Peyer's patch (tissue), 4 donors: ENCODE results near the gene PPP1R12B.
"Not testable (repeated sequence)": the region's sequence is repeated elsewhere in the genome, so short reads cannot be mapped to it uniquely, and the experiment has no call there.

Experiments
- CTCF ChIP-seq, 6 experiments: fragments of 450-650 bp in 4 of 6; fragments of 200-600 bp in 2 of 6; sonication (generic) in 1 of 6; IDR thresholded peaks; one replicate each; pipeline ENCODE4 v1.5.1; 2017 to 2019; ENCODE audit warnings: antibody characterized with exemption in 6 of 6, mild to moderate bottlenecking in 3 of 6, moderate library complexity in 1 of 6
- POLR2A ChIP-seq, 2 donors: fragments of 450-650 bp; IDR thresholded peaks; one replicate each; pipeline ENCODE4 v1.5.1; 2017; ENCODE audit warnings: antibody characterized with exemption in 2 of 2, mild to moderate bottlenecking in 2 of 2, moderate library complexity in 2 of 2

GRCh38 chr1:202398439-202398838, 49.9 kb downstream of the PPP1R12B start:
- TF ChIP-seq CTCF, POLR2A (IDR thresholded peaks at IDR 0.05): not testable (repeated sequence)
